ENCODE measurements around the gene TMPRSS11E. TPM values are rescaled to one million over a fixed set of nuclear protein-coding genes. Genes with fewer than 3 reads are reported as not detected.
"Not testable (repeated sequence)": the region's sequence is repeated elsewhere in the genome, so short reads cannot be mapped to it uniquely, and the experiment has no call there.

The TMPRSS11E gene
- total and polyA plus RNA-seq, 10 of the 15 experiments (the other 5 are each of a cell fraction or from before 2014, with no cell fraction given) = not detected

DNA sequence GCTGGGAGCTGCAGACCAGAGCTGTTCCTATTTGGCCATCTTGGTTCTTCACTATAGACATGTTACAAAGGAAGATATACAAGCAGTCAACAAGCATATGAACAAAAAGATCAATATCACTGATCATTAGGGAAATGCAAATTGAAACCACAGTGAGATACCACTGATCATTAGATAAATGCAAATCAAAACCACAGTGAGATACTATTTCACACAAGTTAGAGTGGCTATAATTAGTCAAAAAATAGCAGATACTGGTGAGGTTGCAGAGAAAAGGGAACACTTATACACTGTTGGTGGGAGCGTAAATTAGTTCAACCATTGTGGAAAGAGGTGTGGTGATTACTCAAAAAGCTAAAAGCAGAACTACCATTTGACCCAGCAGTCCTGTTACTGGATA is 58.2 kb downstream of the TMPRSS11E start:
- DNase-seq (ENCODE audit: low read depth, low spot score); BruUV-seq (replicated peaks); CTCF ChIA-PET; FAIRE-seq; H4K20me1 ChIP-seq (ENCODE audit: control insufficient read depth, insufficient read depth); H3K4me2 ChIP-seq (ENCODE audit: control insufficient read depth, insufficient read depth); H3K4me1 ChIP-seq (ENCODE audit: control insufficient read depth, insufficient read depth, low read length); H3K9ac ChIP-seq (ENCODE audit: control insufficient read depth, insufficient read depth, low read length); RAD21 ChIA-PET (ENCODE audit: unreplicated experiment); H3K4me3 ChIP-seq; H3K27me3 ChIP-seq (replicated peaks in 1 of 2; ENCODE audit: control insufficient read depth in 2 of 2, insufficient read depth in 2 of 2, low read length in 1 of 2); H3K9me3 ChIP-seq (replicated peaks; ENCODE audit: control insufficient read depth, insufficient read depth, low read length); H3K79me2 ChIP-seq (ENCODE audit: control insufficient read depth, insufficient read depth, low read length); SMC1A ChIA-PET (ENCODE audit: uncharacterized antibody, unreplicated experiment); H2AFZ ChIP-seq (ENCODE audit: control insufficient read depth, low read depth, low read length); POLR2A ChIA-PET; H3K36me3 ChIP-seq (ENCODE audit: control insufficient read depth in 2 of 2, insufficient read depth in 2 of 2, low read length in 1 of 2); H3K27ac ChIP-seq (ENCODE audit: control insufficient read depth, insufficient read depth): not testable (repeated sequence)
- intact Hi-C loops (cut with micrococcal nuclease; ENCODE audit: unreplicated experiment) = loop anchor here (10.0 kb wide), 1 partner anchor 129 kb away; no protein-coding TSS in a partner anchor
- 34% methylated on average over 1 of the region's 1 CpG for WGBS (ENCODE audit: insufficient coverage, insufficient replicate concordance, low lambda C conversion rate, missing lambda C conversion rate)
- TF ChIP-seq MTA2 (IDR thresholded peaks at IDR 0.05; ENCODE audit: low read depth) = peak; percentile 67
- ATAC-seq = peak; percentile 87
- in situ Hi-C loops (cut with MboI) = loop anchor here (25.0 kb wide), 2 partner anchors 132 to 532 kb away; no protein-coding TSS in a partner anchor

DNA sequence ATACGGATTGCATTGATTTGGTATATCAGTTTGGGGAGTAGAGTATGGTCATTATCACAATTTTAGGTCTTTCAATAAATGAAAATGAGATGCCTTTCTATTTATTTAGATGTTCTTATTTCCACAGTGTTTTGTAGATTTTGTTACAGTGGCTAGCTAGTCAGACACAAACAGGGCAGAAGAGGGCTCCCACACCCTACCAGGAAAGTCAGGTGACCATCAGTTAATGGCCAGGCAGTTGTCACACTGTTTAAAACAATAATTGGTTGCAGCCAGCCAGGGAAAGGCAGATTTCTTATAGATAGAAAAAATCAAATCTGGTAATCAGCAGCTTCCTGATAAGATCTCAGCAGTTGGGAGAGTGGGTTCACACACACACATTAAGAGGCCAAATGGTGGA is 71.6 kb downstream of the TMPRSS11E start:
- CTCF ChIA-PET = no interaction called here
- in situ Hi-C loops (cut with MboI) (loop anchor here (25.0 kb wide), 2 partner anchors 118 to 518 kb away; no protein-coding TSS in a partner anchor), intact Hi-C loops (cut with micrococcal nuclease; ENCODE audit: unreplicated experiment) (no loop called here)
- FAIRE-seq (no peak), ATAC-seq (no peak), DNase-seq (ENCODE audit: low read depth, low spot score) (no peak)
- Histone ChIP-seq H3K36me3 (ENCODE audit: control insufficient read depth in 2 of 2, insufficient read depth in 2 of 2, low read length in 1 of 2) (no peaks in the 10 kb centered on the region), H3K79me2 (ENCODE audit: control insufficient read depth, insufficient read depth, low read length) (no peaks in the 10 kb centered on the region), H3K4me2 (ENCODE audit: control insufficient read depth, insufficient read depth) (no peak overlapping the region), H3K27ac (ENCODE audit: control insufficient read depth, insufficient read depth) (no peak overlapping the region), H3K27me3 (replicated peaks in 1 of 2; ENCODE audit: control insufficient read depth in 2 of 2, insufficient read depth in 2 of 2, low read length in 1 of 2) (no peaks in the 10 kb centered on the region), H3K4me3 (no peak overlapping the region), H3K4me1 (ENCODE audit: control insufficient read depth, insufficient read depth, low read length) (no peaks in the 10 kb centered on the region), H4K20me1 (ENCODE audit: control insufficient read depth, insufficient read depth) (no peaks in the 10 kb centered on the region), H3K9ac (ENCODE audit: control insufficient read depth, insufficient read depth, low read length) (no peak overlapping the region), H2AFZ (ENCODE audit: control insufficient read depth, low read depth, low read length) (no peak overlapping the region), H3K9me3 (replicated peaks; ENCODE audit: control insufficient read depth, insufficient read depth, low read length) (no peaks in the 10 kb centered on the region)
- WGBS (ENCODE audit: insufficient coverage, insufficient replicate concordance, low lambda C conversion rate, missing lambda C conversion rate) = no CpG with 5 or more reads among the region's 1 CpG
- POLR2A ChIA-PET = no interaction called here
- SMC1A ChIA-PET (ENCODE audit: uncharacterized antibody, unreplicated experiment) = no interaction called here
- TF ChIP-seq RAD21 (IDR thresholded peaks at IDR 0.05; ENCODE audit: insufficient read depth, low read depth, low read length) (no peak), SUZ12 (IDR thresholded peaks at IDR 0.05; ENCODE audit: unreplicated experiment) (no peak), TBL1XR1 (IDR thresholded peaks at IDR 0.05; ENCODE audit: low read depth, low read length) (no peak), IRF3 (IDR thresholded peaks at IDR 0.05) (no peak), NR2C1 (IDR thresholded peaks at IDR 0.05) (no peak), MEF2B (IDR thresholded peaks at IDR 0.05; ENCODE audit: partially characterized antibody, poor library complexity, severe bottlenecking) (no peak), BMI1 (IDR thresholded peaks at IDR 0.05; ENCODE audit: borderline replicate concordance) (no peak)
- RAD21 ChIA-PET (ENCODE audit: unreplicated experiment) = no interaction called here
- BruUV-seq (replicated peaks) = no TSS peak
